ENCODE data around the gene ADAMTS20.
"Not testable (repeated sequence)": the region's sequence is repeated elsewhere in the genome, so short reads cannot be mapped to it uniquely, and the experiment has no call there.

ADAMTS20 gene

DNA sequence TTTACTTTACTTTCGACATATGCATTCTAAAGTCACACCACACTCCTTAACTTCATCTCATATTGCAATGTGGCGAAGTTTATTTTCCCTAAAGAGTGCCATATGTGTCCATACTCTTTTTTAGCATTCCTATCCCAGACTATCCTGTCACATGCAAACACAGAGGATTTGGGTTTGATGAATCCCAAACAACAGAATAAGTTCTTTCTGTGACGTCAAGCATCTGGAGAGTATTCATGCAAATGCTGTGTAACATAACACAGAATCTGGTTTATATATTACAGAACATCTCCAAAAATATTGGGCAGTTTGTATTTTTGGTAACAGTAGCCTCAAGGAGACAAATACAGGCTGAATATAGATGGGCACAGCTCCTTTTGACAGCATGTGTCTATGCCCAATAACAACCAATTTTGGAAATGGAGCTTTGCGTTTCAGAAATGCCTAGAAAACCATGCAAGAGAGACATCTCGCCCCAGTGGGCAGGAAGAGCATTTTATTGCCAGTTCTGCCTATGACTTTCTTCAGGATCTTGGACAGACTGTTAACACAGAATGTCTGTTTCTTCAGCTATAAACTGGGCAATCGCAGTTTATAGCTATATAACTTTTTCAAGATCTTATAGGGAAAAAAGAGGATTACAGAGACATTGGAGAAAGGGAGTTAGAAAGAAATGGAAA is 190.8 kb downstream of the ADAMTS20 start:
- DNase-seq: no peak

DNA sequence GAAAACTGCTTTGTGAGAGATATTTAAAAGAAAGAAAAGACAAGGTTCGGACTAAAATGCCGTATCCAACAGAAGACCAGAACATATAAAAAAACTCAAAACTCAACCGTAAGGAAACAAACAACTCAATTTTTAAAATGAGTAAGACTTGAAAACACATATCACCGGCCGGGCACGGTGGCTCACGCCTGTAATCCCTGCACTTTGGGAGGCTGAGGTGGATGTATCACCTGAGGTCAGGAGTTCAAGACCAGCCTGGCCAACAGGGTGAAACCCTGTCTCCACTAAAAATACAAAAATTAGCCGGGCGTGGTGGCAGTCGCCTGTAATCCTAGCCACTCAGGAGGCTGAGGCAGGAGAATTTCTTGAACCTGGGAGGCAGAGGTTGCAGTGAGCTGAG is 192.0 kb downstream of the ADAMTS20 start:
- DNase-seq: not testable (repeated sequence)

DNA sequence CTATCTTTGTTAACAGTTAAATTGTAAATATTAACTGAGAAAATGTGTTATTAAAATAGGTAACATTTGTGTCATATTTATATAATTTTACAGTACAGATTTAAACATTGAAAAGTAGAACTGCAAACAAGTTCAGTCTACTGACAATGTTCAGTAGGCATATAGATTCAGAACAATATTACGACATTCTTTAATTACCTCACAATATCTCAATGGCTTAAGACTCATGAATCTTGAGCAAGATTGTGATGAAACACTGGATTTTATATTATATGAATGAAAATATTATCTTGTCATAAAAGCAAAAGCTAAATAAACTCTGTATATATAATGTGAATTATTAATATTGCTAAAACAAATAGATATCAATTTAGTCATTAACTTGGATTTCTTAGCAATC is 194.9 kb downstream of the ADAMTS20 start:
- DNase-seq: no peak

DNA sequence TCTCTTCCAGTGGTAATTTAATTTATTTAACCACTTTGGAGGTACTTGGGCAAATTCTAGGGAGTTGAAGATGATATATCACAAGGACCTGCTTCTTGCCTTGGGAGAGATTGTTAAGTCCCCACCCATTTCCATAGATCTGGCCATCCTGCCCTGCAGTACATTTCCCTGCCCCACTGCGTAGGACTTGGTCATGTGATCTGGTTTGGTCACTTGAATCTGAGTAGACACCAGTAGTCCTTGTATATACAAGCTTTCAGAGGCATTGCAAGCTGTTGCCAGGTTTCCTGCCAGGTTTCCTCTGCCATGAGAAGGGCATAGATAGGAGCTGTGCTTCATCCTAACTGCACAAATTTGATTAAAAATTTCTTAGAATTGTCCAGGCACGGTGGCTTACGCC is 200.0 kb downstream of the ADAMTS20 start:
- DNase-seq: no peak

DNA sequence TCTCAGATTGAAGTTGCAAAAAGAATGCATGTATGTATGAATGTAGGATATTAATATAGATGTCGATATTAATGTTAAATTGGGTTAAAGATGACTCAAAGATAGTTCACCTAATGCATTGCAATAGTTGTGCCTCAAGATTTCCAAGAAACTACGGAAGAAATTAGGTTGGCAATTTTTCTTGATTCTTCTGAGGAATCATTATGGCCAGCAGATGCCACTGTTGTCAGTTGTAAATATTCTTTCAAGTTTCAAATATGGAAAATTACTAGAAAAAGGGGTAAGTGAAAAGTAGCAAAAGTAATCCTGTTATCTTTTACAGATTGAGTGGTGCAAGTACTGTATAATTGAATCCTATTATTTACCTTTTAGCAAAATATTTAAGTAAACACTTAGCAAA is 202.1 kb downstream of the ADAMTS20 start:
- no peak for DNase-seq

- no peak for DNase-seq
Measured at GRCh38 chr12:43348221-43348620, 203.8 kb downstream of the ADAMTS20 start.

DNA sequence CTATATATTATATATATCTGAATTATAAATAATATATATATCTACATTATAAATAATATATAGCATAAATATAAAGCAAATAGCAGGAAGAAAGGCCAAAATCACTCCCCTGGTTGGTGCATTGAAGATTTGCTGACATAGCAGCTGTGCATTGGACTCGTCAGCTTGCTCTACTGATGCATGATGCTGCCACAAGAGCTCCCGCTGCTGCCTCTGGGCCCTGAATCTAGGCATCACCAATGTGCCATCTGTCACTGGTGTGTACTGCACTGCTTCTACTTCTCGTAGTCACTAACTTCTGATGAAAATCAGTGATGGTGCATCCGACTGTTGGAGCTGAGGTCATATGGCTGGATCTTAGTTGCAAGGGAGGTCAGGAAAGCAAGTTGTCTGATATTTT is 205.0 kb downstream of the ADAMTS20 start:
- DNase-seq: no peak

- no peak for DNase-seq
Measured at GRCh38 chr12:43345023-43345422, 207.0 kb downstream of the ADAMTS20 start.

- not testable (repeated sequence) for DNase-seq
Measured at GRCh38 chr12:43341785-43342313, 210.2 kb downstream of the ADAMTS20 start.

DNA sequence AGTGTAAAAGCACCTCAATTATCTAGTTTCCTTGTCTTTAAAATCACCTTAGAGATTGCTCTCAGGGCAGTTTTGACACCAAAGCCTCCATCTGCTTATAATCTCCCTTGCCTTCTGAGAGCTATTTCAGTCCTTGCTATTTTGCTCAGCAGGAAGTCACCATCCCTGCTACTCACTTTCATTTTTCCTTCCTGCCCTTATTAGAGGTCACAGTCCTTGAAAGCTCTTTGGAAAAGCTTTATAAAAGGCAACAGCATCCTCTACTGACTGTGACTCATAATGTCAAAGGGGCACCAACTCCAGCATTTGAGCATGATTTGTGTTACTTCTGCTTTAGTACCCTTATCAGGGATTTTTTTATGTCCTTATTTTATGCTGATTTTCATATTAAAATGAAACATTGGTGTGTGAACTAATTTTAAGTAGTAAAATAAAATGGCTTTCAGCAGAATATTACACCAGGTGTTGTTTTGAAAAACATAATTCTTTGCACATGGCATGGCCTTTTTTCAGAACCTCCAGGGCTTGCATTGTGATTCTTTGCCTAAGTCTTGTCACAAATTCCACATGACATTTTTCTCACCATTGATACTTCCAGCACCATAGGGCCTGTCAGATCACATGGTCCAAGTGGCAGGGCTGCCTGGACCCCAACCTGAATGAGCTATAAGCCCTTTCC is 213.0 kb downstream of the ADAMTS20 start:
- no peak for DNase-seq

DNA sequence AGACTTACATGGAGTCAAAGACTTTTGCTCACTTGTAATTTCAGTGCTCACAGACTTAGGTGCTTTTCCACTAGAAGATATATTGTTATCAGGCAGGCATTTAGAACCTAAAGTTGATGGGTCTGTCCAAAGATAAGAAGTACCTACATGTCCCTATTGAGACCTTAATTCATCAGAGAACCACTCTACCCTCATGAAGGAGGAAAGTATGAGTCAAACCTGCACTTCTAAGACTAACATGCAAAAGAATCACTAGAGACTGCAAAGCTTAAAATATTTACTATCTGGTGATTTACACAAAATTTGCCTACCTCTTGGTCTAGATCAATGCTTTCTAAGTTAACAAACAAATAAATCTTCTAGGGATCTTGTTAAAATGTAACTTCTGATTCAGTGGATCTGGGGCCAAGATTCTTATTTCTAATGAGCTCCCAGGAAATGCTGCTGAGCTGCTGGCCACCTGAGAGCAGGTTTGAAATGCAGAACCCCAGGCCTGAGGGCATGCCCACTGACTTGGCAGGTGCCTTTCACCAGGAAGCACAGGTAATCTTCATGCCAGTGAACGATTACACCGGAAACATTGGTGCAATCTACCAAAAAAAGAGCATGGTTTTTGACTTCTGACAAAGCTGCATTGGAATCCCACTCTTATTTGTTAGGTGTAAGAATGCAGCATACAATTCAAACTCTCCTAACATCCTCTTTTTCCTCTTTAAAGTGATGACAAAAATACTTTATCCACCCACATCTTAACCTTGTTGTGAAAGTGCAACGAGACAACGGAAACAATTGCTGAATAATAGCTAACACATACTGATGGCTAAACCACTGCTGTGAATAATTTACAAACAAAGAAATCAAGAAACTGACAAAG is 214.2 kb downstream of the ADAMTS20 start:
- DNase-seq: no peak

DNA sequence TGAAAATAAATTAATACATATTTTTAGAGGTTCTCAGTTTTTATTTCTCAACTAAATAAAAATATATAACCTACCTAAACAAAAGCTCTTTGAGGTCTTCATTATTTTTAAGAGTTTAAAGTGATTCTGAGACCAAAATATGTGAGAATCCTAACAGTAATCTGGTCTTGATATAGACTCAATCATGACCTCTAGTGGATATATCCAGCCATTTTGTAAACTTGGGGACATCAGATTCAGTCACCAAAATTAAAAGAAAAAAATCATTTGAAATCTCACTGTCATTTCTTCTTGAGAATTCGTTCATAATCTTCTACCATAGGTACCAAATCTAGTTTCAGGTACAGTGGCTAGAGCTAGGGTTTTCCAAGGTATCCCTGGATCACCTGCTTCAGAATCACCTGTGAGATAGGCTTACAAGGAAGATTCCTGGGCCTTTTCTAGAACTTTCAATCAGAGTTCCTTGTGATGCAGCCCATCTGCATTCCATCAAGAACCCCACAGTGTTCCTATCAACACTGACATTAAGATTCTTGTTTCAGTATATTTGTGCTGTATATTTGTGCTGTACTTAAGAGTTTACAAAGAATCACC is 214.9 kb downstream of the ADAMTS20 start:
- no peak for DNase-seq

- DNase-seq: no peak
Measured at GRCh38 chr12:43333644-43334043, 218.4 kb downstream of the ADAMTS20 start.

GRCh38 chr12:43332977-43333640 is 218.9 kb downstream of the ADAMTS20 start:
- DNase-seq: no peak

DNA sequence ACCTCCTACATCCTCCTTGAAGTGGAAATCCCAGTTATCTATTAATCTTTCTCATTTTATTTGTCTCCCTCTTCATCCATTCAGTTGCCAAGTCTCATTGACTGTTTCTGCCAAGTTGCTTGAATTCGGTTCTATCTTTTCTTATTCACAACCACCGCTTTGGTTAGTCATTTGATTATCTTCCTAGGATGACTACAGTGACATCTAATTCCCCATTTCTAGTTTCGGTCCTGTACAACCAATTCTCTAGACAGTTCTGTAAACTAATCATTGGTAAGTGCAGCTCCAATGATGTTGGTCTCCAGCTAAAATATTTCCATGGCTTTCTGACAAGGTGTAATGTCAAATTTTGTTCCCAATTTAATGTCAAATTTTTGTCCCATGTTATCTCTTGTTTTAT is 220.1 kb downstream of the ADAMTS20 start:
- DNase-seq: no peak

DNA sequence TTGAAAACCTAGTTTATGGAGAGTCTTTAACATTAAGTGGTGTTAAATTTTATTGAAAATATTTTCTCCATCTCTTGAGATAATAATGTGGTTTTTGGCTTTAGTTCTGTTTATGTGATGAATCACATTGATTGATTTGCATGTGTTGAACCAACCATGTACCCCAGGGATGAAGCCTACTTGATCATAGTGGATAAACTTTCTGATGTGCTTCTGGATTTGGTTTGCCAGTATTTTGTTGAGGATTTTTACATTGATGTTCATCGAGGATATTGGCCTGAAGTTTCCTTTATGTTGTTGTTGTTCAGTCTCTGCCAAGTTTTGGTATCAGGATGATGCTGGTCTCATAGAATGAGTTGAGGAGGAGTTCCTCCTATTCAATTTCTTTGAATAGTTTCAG is 222.6 kb downstream of the ADAMTS20 start:
- no peak for DNase-seq

DNA sequence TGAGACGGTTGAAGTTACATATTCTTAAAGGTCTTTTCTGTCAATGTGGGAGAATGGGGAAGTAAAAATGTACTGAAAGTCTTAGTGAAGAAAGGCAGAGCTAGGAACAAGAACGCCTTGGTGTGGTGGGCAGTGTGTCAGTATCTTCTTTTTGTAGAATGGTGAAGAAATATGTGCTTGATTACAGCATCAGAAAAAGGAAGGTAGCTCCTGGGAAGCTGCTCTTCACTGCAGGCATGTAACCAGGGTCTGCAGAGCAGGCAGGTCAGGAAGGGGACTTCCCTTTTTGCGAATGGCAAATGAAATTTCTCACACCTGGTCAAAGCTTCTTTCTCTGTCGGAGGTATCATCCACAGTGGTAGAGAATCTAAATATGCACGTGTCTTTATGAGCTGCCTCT is 226.2 kb downstream of the ADAMTS20 start:
- no peak for DNase-seq

DNA sequence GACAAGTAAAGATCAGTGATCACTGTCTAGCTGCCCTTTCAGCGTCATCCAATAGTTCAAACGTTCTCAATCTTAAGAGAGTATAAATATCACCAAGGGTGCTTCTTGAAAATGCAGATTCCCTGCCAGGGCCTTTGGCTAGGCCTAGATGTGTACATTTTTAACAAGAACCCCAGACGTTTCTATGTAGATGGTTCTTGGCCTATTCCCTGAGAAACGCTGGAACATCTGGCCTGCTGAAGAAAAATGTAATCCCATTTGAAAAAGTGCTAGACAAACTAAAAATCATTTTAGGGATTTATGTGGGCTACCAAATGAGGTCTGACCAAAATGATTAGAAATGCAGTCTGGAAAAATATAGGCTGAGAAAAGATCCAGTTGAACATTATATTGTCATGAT is 231.7 kb downstream of the ADAMTS20 start:
- no peak for DNase-seq

GRCh38 chr12:43318021-43318420 is 234.0 kb downstream of the ADAMTS20 start:
- DNase-seq: no peak

DNA sequence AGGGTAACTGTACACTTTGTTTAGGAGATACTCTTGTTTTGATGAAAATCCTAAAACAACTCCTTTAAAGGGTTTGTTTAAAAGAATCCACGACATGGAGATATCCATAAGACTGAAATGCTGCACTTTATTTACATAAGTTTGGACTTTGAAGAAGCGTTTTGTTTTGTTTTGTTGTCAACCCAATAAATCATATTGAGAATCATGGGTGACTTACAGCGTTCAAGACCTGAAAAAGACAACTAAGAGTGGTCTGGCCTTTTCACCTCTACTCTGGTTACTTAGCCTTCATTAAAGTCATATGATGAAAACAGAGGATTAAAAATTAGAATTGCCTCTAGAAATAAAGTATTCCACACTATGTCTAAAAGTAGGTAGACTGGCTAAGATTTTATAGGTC is 234.8 kb downstream of the ADAMTS20 start:
- DNase-seq: no peak

GRCh38 chr12:43316520-43316919 is 235.5 kb downstream of the ADAMTS20 start:
- no peak for DNase-seq

GRCh38 chr12:43315961-43316360 is 236.0 kb downstream of the ADAMTS20 start:
- DNase-seq: no peak
